DOHH2 (cell line): ENCODE measurements around the gene CSGALNACT2.

Experiments used
- CTCF ChIP-seq: fragments of 200-600 bp; sonication (generic); IDR thresholded peaks from one replicate; pipeline ENCODE4 v1.5.1; 2014; ENCODE audit warnings: antibody characterized with exemption, mild to moderate bottlenecking, low read depth, low read length; ENCODE audit not compliant: poor library complexity, severe bottlenecking
- EZH2phosphoT487 ChIP-seq: fragments of 200-600 bp; sonication (generic); IDR thresholded peaks from 2 replicates; pipeline ENCODE4 v1.6.1; 2017; ENCODE audit warnings: borderline replicate concordance, mild to moderate bottlenecking, antibody characterized with exemption, low read length, moderate library complexity, mixed read lengths

DNA sequence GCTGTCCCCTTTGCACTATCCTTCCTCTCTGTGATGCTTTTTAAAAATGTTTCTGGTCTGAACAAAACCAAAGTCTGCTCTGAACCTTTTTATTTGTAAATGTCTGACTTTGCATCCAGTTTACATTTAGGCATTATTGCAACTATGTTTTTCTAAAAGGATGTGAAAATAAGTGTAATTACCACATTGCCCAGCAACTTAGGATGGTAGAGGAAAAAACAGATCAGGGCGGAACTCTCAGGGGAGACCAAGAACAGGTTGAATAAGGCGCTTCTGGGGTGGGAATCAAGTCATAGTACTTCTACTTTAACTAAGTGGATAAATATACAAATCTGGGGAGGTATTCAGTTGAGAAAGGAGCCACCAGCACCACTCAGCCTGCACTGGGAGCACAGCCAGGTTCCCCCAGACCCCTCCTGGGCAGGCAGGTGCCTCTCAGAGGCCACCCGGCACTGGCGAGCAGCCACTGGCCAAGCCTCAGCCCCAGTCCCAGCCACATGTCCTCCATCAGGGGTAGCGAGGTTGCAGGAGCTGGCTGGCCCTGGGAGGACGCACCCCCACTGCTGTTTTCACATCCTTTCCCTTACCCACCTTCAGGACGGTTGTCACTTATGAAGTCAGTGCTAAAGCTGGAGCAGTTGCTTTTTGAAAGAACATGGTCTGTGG, 11.4 kb upstream of the CSGALNACT2 start:
- TF ChIP-seq EZH2phosphoT487: no peak
- no peak for TF ChIP-seq CTCF
